ENCODE data around the gene TRAIP. TPM values are rescaled to one million over a fixed set of nuclear protein-coding genes. Genes with fewer than 3 reads are reported as not detected.

TRAIP gene
- polyA plus RNA-seq, 2 of the 4 experiments (the other 2 are of a cell fraction) = 10.2 to 10.7 TPM

GRCh38 chr3:49791571-49791970, 64.8 kb downstream of the TRAIP start (continued):
- no peak for TF ChIP-seq CHD4 (IDR thresholded peaks at IDR 0.05; ENCODE audit: borderline replicate concordance)

- WGBS (ENCODE audit: missing lambda C conversion rate) = 58% methylated on average over 9 of the region's 9 CpGs
- H3K4me1 ChIP-seq = peaks cover 5% of the 10 kb centered on the region
- ATAC-seq = no peak
- no peaks in the 10 kb centered on the region for H3K9me3 ChIP-seq
- ChIA-PET POLR2A (no interaction called here), CTCF (interaction anchor here (1.2 to 1.5 kb wide), 2 partner anchors 12 to 48 kb away, joined by 3 to 6 read pairs; partner anchors contain the start of gene INKA1)
- TF ChIP-seq ZC3H11A (IDR thresholded peaks at IDR 0.05) = no peak
- no peak overlapping the region for H3K27ac ChIP-seq
- no peak for DNase-seq (ENCODE audit: low read depth in 1 of 2, low spot score in 1 of 2)
- H3K4me3 ChIP-seq = no peak overlapping the region
- no peak overlapping the region for H3K4me2 ChIP-seq
- FAIRE-seq = no peak
These were observed 65.5 kb downstream of the TRAIP start for GRCh38 chr3:49790626-49791411.

GRCh38 chr3:49788056-49788455, 68.3 kb downstream of the TRAIP start:
- H3K4me1 ChIP-seq = peaks cover 11% of the 10 kb centered on the region
- ATAC-seq (no peak), DNase-seq (ENCODE audit: low read depth in 1 of 2, low spot score in 1 of 2) (no peak), FAIRE-seq (no peak)
- ChIA-PET CTCF (interaction anchor here (0.7 to 2.0 kb wide), 3 partner anchors 11 to 51 kb away, joined by 3 to 11 read pairs (median 5); partner anchors contain the start of genes CDHR4 and INKA1), POLR2A (no interaction called here)
- WGBS (ENCODE audit: missing lambda C conversion rate) = 96% methylated on average over 2 of the region's 2 CpGs
- H3K4me2 ChIP-seq = no peak overlapping the region
- no peak overlapping the region for H3K27ac ChIP-seq
- TF ChIP-seq RAD21 (conservative IDR thresholded peaks at IDR 0.05 in 1 of 2, IDR thresholded peaks at IDR 0.05 in 1 of 2) (no peak), ZNF302 (CRISPR knock-in tag; IDR thresholded peaks at IDR 0.05) (no peak), RFX5 (IDR thresholded peaks at IDR 0.05) (no peak), RCOR1 (IDR thresholded peaks at IDR 0.05; ENCODE audit: low read depth, low read length) (no peak), REST (IDR thresholded peaks at IDR 0.05) (no peak)
- H3K9me3 ChIP-seq = no peaks in the 10 kb centered on the region
- H3K4me3 ChIP-seq = no peak overlapping the region

- CTCF ChIA-PET = interaction anchor here (1.3 to 2.0 kb wide), 2 partner anchors 16 to 52 kb away, joined by 5 to 11 read pairs; partner anchors contain the start of gene INKA1
- Histone ChIP-seq H3K4me2 (no peak overlapping the region), H3K4me1 (peaks cover 11% of the 10 kb centered on the region), H3K9me3 (no peaks in the 10 kb centered on the region), H3K27ac (peak overlapping the region in 1 of 2 experiments; percentile 93; a peak in 3 of 6 replicates), H3K4me3 (no peak overlapping the region)
- DNase-seq (ENCODE audit: low read depth in 1 of 2, low spot score in 1 of 2) (no peak), ATAC-seq (no peak), FAIRE-seq (no peak)
- 94% methylated on average over 5 of the region's 5 CpGs for WGBS (ENCODE audit: missing lambda C conversion rate)
- POLR2A ChIA-PET = no interaction called here
- TF ChIP-seq RCOR1 (IDR thresholded peaks at IDR 0.05; ENCODE audit: low read depth, low read length) (no peak), ZSCAN20 (CRISPR knock-in tag; IDR thresholded peaks at IDR 0.05) (no peak), RNF2 (IDR thresholded peaks at IDR 0.05; ENCODE audit: borderline replicate concordance, low read depth) (no peak), CHD4 (IDR thresholded peaks at IDR 0.05; ENCODE audit: borderline replicate concordance) (no peak), USF2 (IDR thresholded peaks at IDR 0.05) (no peak), MAFK (IDR thresholded peaks at IDR 0.05; ENCODE audit: partially characterized antibody) (no peak), CHD2 (IDR thresholded peaks at IDR 0.05; ENCODE audit: low read length, partially characterized antibody) (no peak), MAZ (IDR thresholded peaks at IDR 0.05; ENCODE audit: borderline replicate concordance, low read depth, low read length) (no peak), CBX8 (IDR thresholded peaks at IDR 0.05) (no peak), ZNF302 (CRISPR knock-in tag; IDR thresholded peaks at IDR 0.05) (no peak), EHF (CRISPR knock-in tag; IDR thresholded peaks at IDR 0.05) (no peak), POLR2A (IDR thresholded peaks at IDR 0.05; ENCODE audit: low read length) (no peak), RAD21 (conservative IDR thresholded peaks at IDR 0.05 in 1 of 2, IDR thresholded peaks at IDR 0.05 in 1 of 2) (no peak), CEBPB (IDR thresholded peaks at IDR 0.05) (no peak), HDAC2 (IDR thresholded peaks at IDR 0.05) (no peak), HOXB5 (CRISPR knock-in tag; IDR thresholded peaks at IDR 0.05) (no peak), HEYL (CRISPR knock-in tag; IDR thresholded peaks at IDR 0.05) (no peak), POLR2AphosphoS2 (conservative IDR thresholded peaks at IDR 0.05; ENCODE audit: low read length) (no peak), NR3C1 (IDR thresholded peaks at IDR 0.05) (no peak), PHF8 (IDR thresholded peaks at IDR 0.05; ENCODE audit: borderline replicate concordance, low read depth) (no peak)
These were observed 68.8 kb downstream of the TRAIP start for GRCh38 chr3:49787536-49787935.
